CD14-positive monocyte (primary cell): ENCODE measurements around the gene S100A13. TPM values are rescaled to one million over a fixed set of nuclear protein-coding genes. Genes with fewer than 3 reads are reported as not detected.

ENCODE experiments used
- DNase-seq, 3 donors: peaks; one replicate each; pipeline ENCODE4 v3.0.0-alpha.2; 2011 to 2022
- H2AFZ ChIP-seq: 2 replicates; pipeline ENCODE4 v1.6.0; 2012; ENCODE audit warnings: mild to moderate bottlenecking, low read depth, low read length, inconsistent platforms; ENCODE audit not compliant: insufficient read depth, poor library complexity, severe bottlenecking
- H3K27ac ChIP-seq, 2 donors: 1 replicate in 1 of 2; 2 replicates in 1 of 2; pipeline ENCODE4 v1.5.1; 2012 to 2013; ENCODE audit warnings: low read length in 2 of 2, control low read depth in 1 of 2, inconsistent platforms in 1 of 2, low read depth in 1 of 2, mild to moderate bottlenecking in 1 of 2
- H3K27me3 ChIP-seq, 2 donors: one replicate each; pipeline versions ENCODE4 v1.6.0 to v1.6.1; 2011 to 2013; ENCODE audit warnings: low read length in 2 of 2; ENCODE audit not compliant: control insufficient read depth in 2 of 2, insufficient read depth in 2 of 2
- H3K36me3 ChIP-seq, 2 donors: replicated peaks in 1 of 2; 1 replicate in 1 of 2; 2 replicates in 1 of 2; pipeline versions ENCODE4 v1.5.1 to v1.6.1; 2012 to 2013; ENCODE audit warnings: low read length in 2 of 2, control low read depth in 1 of 2, inconsistent platforms in 1 of 2, mild to moderate bottlenecking in 1 of 2; ENCODE audit not compliant: insufficient read depth in 2 of 2, control insufficient read depth in 1 of 2
- H3K4me1 ChIP-seq, 2 donors: 1 replicate in 1 of 2; 2 replicates in 1 of 2; pipeline versions ENCODE4 v1.5.1 to v1.6.1; 2012 to 2013; ENCODE audit warnings: low read length in 2 of 2, control low read depth in 1 of 2, inconsistent platforms in 1 of 2, mild to moderate bottlenecking in 1 of 2, moderate library complexity in 1 of 2; ENCODE audit not compliant: insufficient read depth in 2 of 2, control insufficient read depth in 1 of 2
- H3K4me2 ChIP-seq: replicated peaks from 2 replicates; pipeline ENCODE3; 2012; ENCODE audit warnings: low read length, moderate library complexity, mild to moderate bottlenecking; ENCODE audit not compliant: poor library complexity, severe bottlenecking; ENCODE audit errors: extremely low read depth
- H3K4me3 ChIP-seq, 3 experiments: fragments of 200-600 bp in 1 of 3; sonication (generic) in 1 of 3; replicated peaks in 1 of 3; 1 replicate in 2 of 3; 2 replicates in 1 of 3; pipeline ENCODE4 v1.5.1; 2011 to 2013; ENCODE audit warnings: low read length in 3 of 3, mild to moderate bottlenecking in 3 of 3, control low read depth in 2 of 3, low read depth in 2 of 3, inconsistent platforms in 1 of 3, moderate library complexity in 1 of 3
- H3K79me2 ChIP-seq: 2 replicates; pipeline ENCODE4 v1.6.0; 2012; ENCODE audit warnings: mild to moderate bottlenecking, control low read depth, inconsistent platforms, low read length, moderate library complexity; ENCODE audit not compliant: insufficient read depth
- H3K9ac ChIP-seq: 2 replicates; pipeline ENCODE4 v1.6.0; 2017; ENCODE audit warnings: low read length, mild to moderate bottlenecking; ENCODE audit not compliant: insufficient read depth, poor library complexity, severe bottlenecking
- H3K9me3 ChIP-seq, 2 donors: replicated peaks in 1 of 2; 1 replicate in 1 of 2; 2 replicates in 1 of 2; pipeline versions ENCODE4 v1.5.1 to v1.6.1; 2012 to 2013; ENCODE audit warnings: low read length in 2 of 2, control low read depth in 1 of 2; ENCODE audit not compliant: control insufficient read depth in 1 of 2, insufficient read depth in 1 of 2
- H4K20me1 ChIP-seq: 2 replicates; pipeline ENCODE4 v1.6.0; 2012; ENCODE audit warnings: mild to moderate bottlenecking, low read length, control low read depth, moderate library complexity; ENCODE audit not compliant: insufficient read depth
- H3K27ac Mint-ChIP-seq, 7 donors: one replicate each; pipeline ENCODE4 v1.8.0; 2020; ENCODE audit warnings: mild to moderate bottlenecking in 7 of 7, mixed read lengths in 7 of 7, moderate library complexity in 6 of 7, inconsistent platforms in 2 of 7
- H3K27me3 Mint-ChIP-seq, 3 donors: one replicate each; pipeline ENCODE4 v1.8.0; 2021 to 2022; ENCODE audit warnings: low read depth in 3 of 3, mild to moderate bottlenecking in 3 of 3, mixed read lengths in 3 of 3, moderate library complexity in 3 of 3, inconsistent platforms in 1 of 3
- H3K36me3 Mint-ChIP-seq, 2 donors: one replicate each; pipeline ENCODE4 v1.8.0; 2020; ENCODE audit warnings: mixed read lengths in 2 of 2, inconsistent platforms in 1 of 2, mild to moderate bottlenecking in 1 of 2
- H3K4me1 Mint-ChIP-seq: one replicate; pipeline ENCODE4 v1.8.0; 2020; ENCODE audit warnings: mild to moderate bottlenecking, mixed read lengths
- H3K4me3 Mint-ChIP-seq, 2 donors: one replicate each; pipeline ENCODE4 v1.8.0; 2020; ENCODE audit warnings: mild to moderate bottlenecking in 2 of 2, mixed read lengths in 2 of 2, moderate library complexity in 1 of 2
- H3K9me3 Mint-ChIP-seq, 7 donors: one replicate each; pipeline ENCODE4 v1.8.0; 2020 to 2022; ENCODE audit warnings: mixed read lengths in 7 of 7, mild to moderate bottlenecking in 6 of 7, moderate library complexity in 6 of 7, inconsistent platforms in 2 of 7
- CTCF ChIP-seq: fragments of 200-600 bp; IDR thresholded peaks from one replicate; pipeline ENCODE4 v1.8.0; 2022; ENCODE audit warnings: antibody characterized with exemption, mild to moderate bottlenecking
- WGBS: methylation state at CpG from one replicate; pipeline ENCODE4 v1.1.5; 2013; ENCODE audit warnings: missing lambda C conversion rate; ENCODE audit not compliant: insufficient coverage; 5-methylcytosine and 5-hydroxymethylcytosine counted together
- intact Hi-C, 2 donors: fragments of 100-400 bp; cut with micrococcal nuclease; formaldehyde crosslinking; loops; one replicate each; pipeline versions ENCODE4 v1.15.0 to v1.15.1; 2023
- polyA plus RNA-seq, 3 donors: library from polyadenylated mRNA; depleted of rRNA in 1 of 3; unstranded in 2 of 3; stranded (reverse) in 1 of 3; fragments of 300-500 nt in 2 of 3; fragments of >200 nt in 1 of 3; fragmentation: Illumina TruSeq in 2 of 3; gene quantifications; 1 replicate in 2 of 3; 2 replicates in 1 of 3; pipeline ENCODE4 v1.2.3, GENCODE V29; 2012 to 2021

S100A13 gene
- polyA plus RNA-seq, 3 donors, result 2.5 to 13.9 (median 2.6) TPM

- H4K20me1 ChIP-seq, result no peaks in the 10 kb centered on the region
- no peaks in the 10 kb centered on the region for H3K79me2 ChIP-seq
- no peak overlapping the region for H3K4me2 ChIP-seq
- no CpG with 5 or more reads among the region's 7 CpGs for WGBS
- no peaks in the 10 kb centered on the region for H3K36me3 Mint-ChIP-seq
- peaks cover 19 to 27% of the 10 kb centered on the region in 2 donors for H3K4me1 ChIP-seq
- H3K27ac ChIP-seq, result no peak overlapping the region
- H3K4me1 Mint-ChIP-seq, result peaks cover 31% of the 10 kb centered on the region
- peak in 2 of 3 donors; percentile 33 to 59 for DNase-seq
- H3K4me3 Mint-ChIP-seq, result no peak overlapping the region
- intact Hi-C loops, result no loop called here
- H3K27ac Mint-ChIP-seq, result peak overlapping the region in 4 of 7 donors; percentile 25 to 75 (median 36)
- H3K27me3 Mint-ChIP-seq, result peaks cover 2 to 3% (median 2%) of the 10 kb centered on the region in 3 donors
- TF ChIP-seq CTCF, result no peak
- no peaks in the 10 kb centered on the region for H3K36me3 ChIP-seq
- no peak overlapping the region for H3K9ac ChIP-seq
- H3K9me3 Mint-ChIP-seq, result peaks cover 0 to 2% (median 0%) of the 10 kb centered on the region in 7 donors
- no peaks in the 10 kb centered on the region for H3K9me3 ChIP-seq
- H2AFZ ChIP-seq, result no peak overlapping the region
- H3K4me3 ChIP-seq, result peak overlapping the region in 1 of 3 experiments; percentile 13
- H3K27me3 ChIP-seq, result no peaks in the 10 kb centered on the region
Measured at GRCh38 chr1:153610811-153611301, 16.4 kb downstream of the S100A13 start.

- Histone ChIP-seq H3K27me3 (no peaks in the 10 kb centered on the region), H3K4me1 (peaks cover 19 to 27% of the 10 kb centered on the region in 2 donors), H3K9ac (no peak overlapping the region), H4K20me1 (no peaks in the 10 kb centered on the region), H2AFZ (no peak overlapping the region), H3K27ac (no peak overlapping the region), H3K4me3 (peak overlapping the region in 1 of 3 experiments; percentile 13), H3K4me2 (no peak overlapping the region), H3K9me3 (no peaks in the 10 kb centered on the region), H3K36me3 (no peaks in the 10 kb centered on the region), H3K79me2 (no peaks in the 10 kb centered on the region)
- peak overlapping the region in 1 of 2 donors; percentile 30 for H3K4me3 Mint-ChIP-seq
- H3K27ac Mint-ChIP-seq, result peak overlapping the region in 4 of 7 donors; percentile 12 to 75 (median 42)
- no peak for TF ChIP-seq CTCF
- no CpG with 5 or more reads among the region's 4 CpGs for WGBS
- peaks cover 0 to 4% (median 0%) of the 10 kb centered on the region in 7 donors for H3K9me3 Mint-ChIP-seq
- peaks cover 2 to 3% (median 2%) of the 10 kb centered on the region in 3 donors for H3K27me3 Mint-ChIP-seq
- peak in 2 of 3 donors; percentile 40 to 59 for DNase-seq
- H3K4me1 Mint-ChIP-seq, result peaks cover 31% of the 10 kb centered on the region
- intact Hi-C loops, result no loop called here
- no peaks in the 10 kb centered on the region for H3K36me3 Mint-ChIP-seq
Measured at GRCh38 chr1:153610334-153610733, 17.0 kb downstream of the S100A13 start.
